GM19099 (cell line): Measurements from ENCODE around the gene P3H4.

Source experiments
- POLR2A ChIP-seq: IDR thresholded peaks from 3 replicates; pipeline ENCODE4 v1.6.1; 2011; ENCODE audit warnings: low read depth; ENCODE audit not compliant: insufficient read length; ENCODE audit errors: extremely low read depth

P3H4 gene, protein sequence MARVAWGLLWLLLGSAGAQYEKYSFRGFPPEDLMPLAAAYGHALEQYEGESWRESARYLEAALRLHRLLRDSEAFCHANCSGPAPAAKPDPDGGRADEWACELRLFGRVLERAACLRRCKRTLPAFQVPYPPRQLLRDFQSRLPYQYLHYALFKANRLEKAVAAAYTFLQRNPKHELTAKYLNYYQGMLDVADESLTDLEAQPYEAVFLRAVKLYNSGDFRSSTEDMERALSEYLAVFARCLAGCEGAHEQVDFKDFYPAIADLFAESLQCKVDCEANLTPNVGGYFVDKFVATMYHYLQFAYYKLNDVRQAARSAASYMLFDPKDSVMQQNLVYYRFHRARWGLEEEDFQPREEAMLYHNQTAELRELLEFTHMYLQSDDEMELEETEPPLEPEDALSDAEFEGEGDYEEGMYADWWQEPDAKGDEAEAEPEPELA

GRCh38 chr17:41811549-41812380 is at the start of gene P3H4:
Gene P3H4, minus strand, starts transcription at chr17:41811949. Its CDS starts 34 bp downstream, at chr17:41811915.
- TF ChIP-seq POLR2A = no peak

DNA sequence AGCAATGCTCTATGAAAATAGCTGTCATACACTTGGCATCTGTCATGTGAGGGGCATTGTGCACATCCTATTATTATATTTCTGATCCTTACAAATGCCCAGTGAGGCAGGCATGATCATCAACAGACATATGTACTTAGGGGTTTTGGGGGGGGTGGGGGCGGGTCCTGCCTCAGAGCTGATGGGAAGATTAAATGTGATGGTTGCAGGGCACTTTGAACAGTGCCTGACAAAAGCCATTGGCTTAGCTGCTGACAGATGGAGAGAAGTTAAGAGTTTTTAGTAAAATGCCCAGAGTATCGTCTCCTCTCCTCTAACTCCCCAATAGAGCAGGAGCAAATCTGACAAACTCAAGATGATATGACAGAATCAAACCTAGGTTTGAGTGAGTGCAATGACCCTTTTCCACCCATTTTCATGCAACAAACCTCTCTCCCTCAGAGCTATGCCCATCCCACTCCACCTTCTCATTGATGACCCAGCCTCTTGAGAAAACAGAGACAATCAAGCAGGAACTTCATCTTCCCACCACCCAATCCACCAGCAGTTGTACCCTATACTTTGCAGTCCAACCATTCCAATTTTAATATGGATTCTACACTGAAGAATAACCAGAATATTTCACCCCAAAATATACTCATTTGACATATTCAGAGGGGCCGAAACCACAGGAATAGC is 48.6 kb upstream of the P3H4 start:
- no peak for TF ChIP-seq POLR2A

- TF ChIP-seq POLR2A = no peak
Observed at GRCh38 chr17:41849251-41849990, 37.7 kb upstream of the P3H4 start.

DNA sequence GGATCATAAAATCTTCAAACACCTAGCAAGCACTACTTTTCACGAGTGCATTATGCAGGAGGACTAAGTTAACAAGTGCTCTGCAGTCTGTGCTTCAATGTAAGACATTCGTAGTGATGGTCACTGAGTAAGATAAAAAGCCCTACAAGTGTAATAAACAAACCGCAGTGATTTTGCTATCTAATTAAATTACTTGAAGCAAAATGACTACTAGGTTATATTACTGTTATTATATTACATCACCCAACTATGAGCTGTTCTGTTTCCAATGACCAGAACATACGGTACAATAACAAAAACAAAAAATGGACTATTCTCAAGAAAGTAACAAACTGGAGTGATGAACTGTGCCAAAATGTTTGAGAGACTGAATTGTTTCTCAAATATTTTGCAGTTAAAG is 37.0 kb upstream of the P3H4 start:
- TF ChIP-seq POLR2A = no peak

DNA sequence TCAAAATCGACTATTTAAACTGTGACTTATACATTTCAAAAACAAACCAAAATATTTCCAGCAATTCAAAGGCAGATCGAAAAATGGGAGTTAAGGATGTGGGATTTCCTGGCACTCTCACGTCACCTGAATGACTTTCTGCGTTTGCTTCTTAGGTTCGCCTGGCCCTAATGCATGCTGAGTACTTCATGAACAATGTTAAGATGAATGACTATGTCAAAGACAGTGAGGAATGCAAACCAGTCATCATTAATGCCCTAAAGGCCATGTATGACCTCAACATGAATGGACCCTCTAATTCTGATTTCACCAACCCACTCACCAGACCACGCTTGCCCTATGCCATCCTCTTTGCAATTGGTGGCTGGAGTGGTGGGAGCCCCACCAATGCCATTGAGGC is 33.2 kb upstream of the P3H4 start:
- no peak for TF ChIP-seq POLR2A

- no peak for TF ChIP-seq POLR2A
Observed at GRCh38 chr17:41837761-41838538, 26.2 kb upstream of the P3H4 start, which contains the start of gene KLHL10. Gene KLHL10, plus strand, starts transcription at chr17:41837825. Its CDS starts 108 bp downstream, at chr17:41837933.

DNA sequence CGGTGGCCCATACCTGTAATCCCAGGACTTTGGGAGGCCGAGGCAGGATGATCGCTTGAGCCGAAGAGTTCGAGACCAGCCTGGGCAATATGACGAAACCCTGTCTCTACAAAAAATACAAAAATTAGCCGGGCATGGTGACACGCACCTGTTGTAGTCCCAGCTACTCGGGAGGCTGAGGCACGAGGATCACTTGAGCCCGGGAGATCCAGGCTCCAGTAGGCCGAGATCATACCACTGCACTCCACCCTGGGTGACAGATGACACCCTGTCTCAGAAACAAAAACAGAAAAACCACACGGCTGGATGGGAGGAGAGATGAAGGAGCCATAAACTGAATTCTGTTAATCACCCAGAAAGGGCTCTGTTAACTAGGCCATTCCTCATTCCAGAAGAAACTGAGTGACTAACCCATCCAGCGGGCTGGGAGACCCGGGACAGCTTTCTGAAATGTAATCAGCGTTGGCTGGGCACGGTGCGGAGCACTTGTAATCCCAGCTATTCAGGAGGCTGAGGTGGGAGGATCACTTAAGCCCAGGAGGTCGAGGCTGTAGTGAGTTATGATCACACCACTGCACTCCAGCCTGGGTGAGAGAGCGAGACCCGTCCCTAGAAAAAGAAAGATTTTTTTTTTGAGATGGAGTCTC is 24.9 kb upstream of the P3H4 start:
- TF ChIP-seq POLR2A = no peak

GRCh38 chr17:41835800-41836549 is 24.2 kb upstream of the P3H4 start, which contains the start of gene NT5C3B:
Gene NT5C3B, minus strand, starts transcription at chr17:41836232. Its CDS starts 39 bp downstream, at chr17:41836193.
- TF ChIP-seq POLR2A = peak; percentile 56

- no peak for TF ChIP-seq POLR2A
Observed at GRCh38 chr17:41835214-41835799, 23.6 kb upstream of the P3H4 start.

- no peak for TF ChIP-seq POLR2A
Observed at GRCh38 chr17:41825175-41825845, 13.6 kb upstream of the P3H4 start.

GRCh38 chr17:41824086-41824485 is 12.3 kb upstream of the P3H4 start:
- TF ChIP-seq POLR2A = no peak

DNA sequence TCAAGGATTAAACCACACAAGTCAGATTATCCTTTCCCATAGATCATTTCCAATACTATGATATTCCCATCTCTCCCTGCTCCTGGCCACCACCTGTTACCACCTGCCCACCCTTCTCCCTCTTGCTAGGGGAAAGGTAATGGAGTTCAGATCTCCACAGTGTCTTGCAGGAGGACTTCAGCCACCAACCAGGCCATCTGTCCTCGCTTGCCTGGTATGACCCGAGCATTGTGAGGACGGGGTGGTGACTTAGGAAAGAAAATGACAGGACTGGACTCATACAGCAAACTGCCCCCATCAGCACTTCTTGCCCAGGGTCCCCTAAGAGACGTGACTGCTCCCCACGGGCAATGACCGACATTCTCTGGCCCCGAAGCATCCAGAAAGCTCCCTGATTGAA is 11.8 kb upstream of the P3H4 start:
- TF ChIP-seq POLR2A = no peak
